H54 (cell line): ENCODE results near the gene ZSCAN10.

ENCODE experiments used
- DNase-seq: peaks from one replicate; pipeline ENCODE4 v3.0.0; 2011; ENCODE audit warnings: low spot score, mixed read lengths; ENCODE audit not compliant: insufficient read length
- FAIRE-seq: peaks from 3 replicates; lab custom pipeline; 2011; peaks lifted over from hg19 to GRCh38; lab: Jason Lieb, UNC
- POLR2A ChIP-seq: IDR thresholded peaks from 2 replicates; pipeline ENCODE4 v1.6.1; 2011; ENCODE audit warnings: low read depth, mild to moderate bottlenecking, low read length

ZSCAN10 gene

GRCh38 chr16:3123986-3124886 is 25.1 kb upstream of the ZSCAN10 start:
- peak; percentile 67; the same call in 1 of the 2 replicates for TF ChIP-seq POLR2A
- peak; percentile 20 for FAIRE-seq
- peak; percentile 87 for DNase-seq

GRCh38 chr16:3122926-3123570 is 24.0 kb upstream of the ZSCAN10 start:
- no peak for FAIRE-seq

DNA sequence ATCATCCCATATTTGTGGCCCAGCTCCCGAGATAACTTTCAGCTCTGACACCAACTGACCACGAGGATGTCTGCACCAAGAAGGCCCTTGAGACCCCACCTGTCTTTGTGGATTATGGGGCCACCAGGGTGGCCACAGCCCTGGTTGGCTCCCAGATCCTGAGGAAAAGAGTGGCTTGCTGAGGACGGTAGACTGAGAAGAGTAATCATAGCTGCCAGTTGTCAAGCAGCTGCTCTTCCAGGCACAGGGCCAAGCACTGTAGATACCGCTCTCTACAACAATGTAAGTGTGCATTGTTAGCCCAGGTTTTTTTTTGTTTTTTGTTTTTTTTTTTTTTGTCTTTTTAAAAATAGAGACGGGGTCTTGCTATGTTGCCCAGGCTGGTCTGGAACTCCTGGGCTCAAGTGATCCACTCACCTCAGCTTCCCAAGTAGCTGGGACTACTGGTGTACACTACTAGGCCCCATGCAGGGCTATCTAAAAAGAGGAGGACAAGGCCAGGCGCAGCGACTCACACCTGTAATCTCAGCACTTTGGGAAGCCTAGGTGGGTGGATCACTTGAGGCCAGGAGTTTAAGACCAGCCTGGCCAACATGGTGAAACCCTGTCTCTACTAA is 22.9 kb upstream of the ZSCAN10 start:
- DNase-seq = no peak
- no peak for FAIRE-seq

More at GRCh38 chr16:3122926-3123570, 24.0 kb upstream of the ZSCAN10 start:
- no peak for DNase-seq
- no peak for TF ChIP-seq POLR2A

GRCh38 chr16:3120435-3120834 is 21.3 kb upstream of the ZSCAN10 start:
- no peak for FAIRE-seq
- DNase-seq = no peak
- no peak for TF ChIP-seq POLR2A

More for the DNA sequence above, 22.9 kb upstream of the ZSCAN10 start:
- no peak for TF ChIP-seq POLR2A

DNA sequence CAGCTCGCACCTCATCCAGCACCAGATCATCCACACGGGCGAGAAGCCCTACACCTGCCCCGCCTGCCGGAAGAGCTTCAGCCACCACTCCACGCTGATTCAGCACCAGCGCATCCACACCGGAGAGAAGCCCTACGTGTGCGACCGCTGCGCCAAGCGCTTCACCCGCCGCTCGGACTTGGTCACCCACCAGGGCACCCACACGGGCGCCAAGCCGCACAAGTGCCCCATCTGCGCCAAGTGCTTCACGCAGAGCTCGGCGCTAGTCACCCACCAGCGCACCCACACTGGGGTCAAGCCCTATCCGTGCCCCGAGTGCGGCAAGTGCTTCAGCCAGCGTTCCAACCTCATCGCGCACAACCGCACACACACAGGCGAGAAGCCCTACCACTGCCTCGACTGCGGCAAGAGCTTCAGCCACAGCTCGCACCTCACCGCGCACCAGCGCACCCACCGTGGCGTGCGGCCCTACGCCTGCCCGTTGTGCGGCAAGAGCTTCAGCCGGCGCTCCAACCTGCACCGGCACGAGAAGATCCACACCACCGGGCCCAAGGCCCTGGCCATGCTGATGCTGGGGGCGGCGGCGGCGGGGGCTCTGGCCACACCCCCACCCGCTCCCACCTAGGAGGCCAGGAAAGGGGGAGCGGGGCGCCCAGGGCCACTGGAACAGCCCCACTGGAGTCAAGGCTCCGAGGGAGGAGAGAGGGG is 20.8 kb upstream of the ZSCAN10 start:
- FAIRE-seq (no peak), DNase-seq (no peak)
- TF ChIP-seq POLR2A = no peak

DNA sequence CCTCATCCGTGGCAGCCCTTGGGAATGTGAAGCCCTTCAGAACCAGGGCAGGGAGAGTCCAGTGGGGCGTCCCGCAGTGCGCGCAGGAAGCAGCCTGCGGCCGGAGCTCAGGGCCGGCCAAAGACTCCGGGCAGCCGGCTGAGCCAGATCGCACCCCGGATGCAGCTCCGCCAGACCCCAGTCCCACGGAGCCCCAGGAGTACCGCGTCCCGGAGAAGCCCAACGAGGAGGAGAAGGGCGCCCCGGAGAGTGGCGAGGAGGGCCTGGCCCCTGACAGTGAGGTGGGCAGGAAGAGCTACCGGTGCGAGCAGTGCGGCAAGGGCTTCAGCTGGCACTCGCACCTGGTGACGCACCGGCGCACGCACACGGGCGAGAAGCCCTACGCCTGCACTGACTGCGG is 20.2 kb upstream of the ZSCAN10 start:
- FAIRE-seq = no peak
- DNase-seq = no peak
- TF ChIP-seq POLR2A = no peak

GRCh38 chr16:3118846-3119245 is 19.8 kb upstream of the ZSCAN10 start:
- no peak for TF ChIP-seq POLR2A
- DNase-seq (no peak), FAIRE-seq (no peak)

GRCh38 chr16:3118204-3118790 is 19.2 kb upstream of the ZSCAN10 start:
- FAIRE-seq = no peak
- DNase-seq = no peak
- TF ChIP-seq POLR2A = no peak

- no peak for TF ChIP-seq POLR2A
- DNase-seq (no peak), FAIRE-seq (no peak)
Observed at GRCh38 chr16:3115561-3115960, 16.5 kb upstream of the ZSCAN10 start.

GRCh38 chr16:3115003-3115402 is 15.9 kb upstream of the ZSCAN10 start:
- no peak for DNase-seq
- TF ChIP-seq POLR2A = no peak

DNA sequence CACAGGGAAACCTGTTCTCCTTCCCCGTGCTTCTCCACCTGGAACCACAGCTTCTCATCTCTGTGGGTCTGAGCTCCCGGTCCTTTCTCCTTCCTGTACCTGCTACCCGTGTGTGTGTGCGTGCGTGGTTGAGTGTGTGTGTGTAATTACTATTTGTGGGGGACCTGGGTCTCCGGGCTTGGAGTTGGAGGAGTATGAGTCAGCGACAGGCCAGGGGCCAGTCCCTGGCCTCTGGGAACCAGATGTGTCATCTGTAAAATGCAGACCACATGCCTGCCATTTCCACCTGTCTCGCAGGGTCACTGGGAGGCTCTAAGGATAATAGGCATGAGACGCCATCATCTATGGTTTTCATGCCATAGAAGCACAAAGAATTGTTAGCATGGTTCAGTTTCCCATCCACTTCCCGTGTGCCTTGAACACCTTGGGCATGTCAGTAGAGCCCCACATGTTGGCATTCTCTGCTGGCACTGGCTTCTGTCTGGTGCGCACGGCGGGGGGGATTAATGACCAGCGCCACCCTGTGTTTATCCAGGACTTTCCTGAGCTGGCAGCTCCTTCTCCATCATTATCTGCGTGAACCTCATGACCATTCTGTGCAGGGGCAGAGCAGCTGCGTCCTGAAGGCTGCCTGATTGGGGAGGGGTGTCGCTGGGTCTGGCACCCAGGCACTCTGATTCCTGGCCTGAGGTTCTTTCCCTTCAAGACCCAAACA is 14.8 kb upstream of the ZSCAN10 start:
- FAIRE-seq (no peak), DNase-seq (peak; percentile 63)
- TF ChIP-seq POLR2A = no peak

More at GRCh38 chr16:3115003-3115402, 15.9 kb upstream of the ZSCAN10 start:
- FAIRE-seq = no peak

DNA sequence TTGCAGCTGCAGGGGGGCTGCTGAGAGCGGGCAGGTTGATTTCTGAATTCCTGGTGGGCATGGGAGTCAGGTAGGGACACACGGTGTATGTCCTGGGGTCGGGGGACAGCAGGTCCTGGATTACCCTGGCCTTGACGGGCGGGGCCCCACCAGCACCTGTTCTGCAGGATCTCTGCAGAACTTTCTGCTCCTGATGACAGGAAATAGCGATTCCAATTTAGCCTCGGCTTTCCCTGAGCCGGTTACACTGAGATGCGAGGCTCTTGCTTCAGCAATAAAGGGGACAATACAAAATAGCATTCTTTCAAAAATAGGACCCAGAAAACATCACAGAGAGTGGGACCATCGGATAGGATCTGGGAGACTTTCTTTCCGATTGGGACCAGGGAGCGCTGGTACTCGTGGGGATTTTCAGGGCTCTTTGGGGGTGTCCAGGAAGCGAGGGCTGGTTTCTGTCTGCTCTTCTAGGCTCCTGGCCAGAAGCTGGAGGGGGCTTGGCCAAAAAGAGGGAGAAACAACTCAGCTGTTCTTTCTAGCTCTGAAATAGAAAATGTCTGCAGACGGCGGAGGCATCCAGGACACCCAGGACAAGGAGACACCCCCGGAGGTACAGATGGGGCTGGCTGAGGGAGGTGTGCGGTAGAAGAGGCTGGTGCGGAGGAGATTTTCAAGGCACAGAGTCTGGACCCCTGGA is 13.9 kb upstream of the ZSCAN10 start:
- no peak for FAIRE-seq
- TF ChIP-seq POLR2A = no peak; the same call in 1 of the 2 replicates

More for the DNA sequence above, 13.9 kb upstream of the ZSCAN10 start:
- no peak for DNase-seq
